ENCODE measurements around the gene YY1.
A peak's percentile ranks its signal among the peaks of the same experiment; 100 is the strongest.
"Not testable (repeated sequence)": the region's sequence is repeated elsewhere in the genome, so short reads cannot be mapped to it uniquely, and the experiment has no call there.

Gene YY1

DNA sequence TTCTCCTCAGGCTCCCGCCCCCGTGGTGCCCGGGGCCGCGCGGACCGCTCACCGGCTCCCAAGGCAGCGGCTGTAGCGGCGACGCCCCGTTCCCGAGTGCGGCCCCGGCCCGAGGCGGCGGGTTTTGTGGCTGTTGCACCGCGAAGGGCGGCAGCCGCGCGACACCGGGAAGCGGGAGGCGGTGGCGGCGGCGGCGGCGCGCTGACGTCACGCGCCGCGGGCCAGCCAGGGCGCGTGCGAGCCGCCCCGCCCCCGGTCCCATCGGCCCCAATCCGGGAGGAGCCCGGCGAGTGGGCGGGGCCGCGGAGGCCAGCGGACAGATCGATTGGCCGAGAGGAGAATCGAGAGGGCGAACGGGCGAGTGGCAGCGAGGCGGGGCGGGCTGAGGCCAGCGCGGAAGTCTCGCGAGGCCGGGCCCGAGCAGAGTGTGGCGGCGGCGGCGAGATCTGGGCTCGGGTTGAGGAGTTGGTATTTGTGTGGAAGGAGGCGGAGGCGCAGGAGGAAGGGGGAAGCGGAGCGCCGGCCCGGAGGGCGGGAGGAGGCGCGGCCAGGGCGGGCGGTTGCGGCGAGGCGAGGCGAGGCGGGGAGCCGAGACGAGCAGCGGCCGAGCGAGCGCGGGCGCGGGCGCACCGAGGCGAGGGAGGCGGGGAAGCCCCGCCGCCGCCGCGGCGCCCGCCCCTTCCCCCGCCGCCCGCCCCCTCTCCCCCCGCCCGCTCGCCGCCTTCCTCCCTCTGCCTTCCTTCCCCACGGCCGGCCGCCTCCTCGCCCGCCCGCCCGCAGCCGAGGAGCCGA, at the start of gene YY1:
YY1 (plus strand) TSS at position 726 of the 792 bp plus-strand sequence. CDS start 101 bp downstream, outside the sequence.
- FAIRE-seq, result no peak

- FAIRE-seq, result no peak
Measured at GRCh38 chr14:100190126-100190525, 48.8 kb upstream of the YY1 start.

GRCh38 chr14:100191584-100192249, 47.2 kb upstream of the YY1 start:
- no peak for FAIRE-seq

DNA sequence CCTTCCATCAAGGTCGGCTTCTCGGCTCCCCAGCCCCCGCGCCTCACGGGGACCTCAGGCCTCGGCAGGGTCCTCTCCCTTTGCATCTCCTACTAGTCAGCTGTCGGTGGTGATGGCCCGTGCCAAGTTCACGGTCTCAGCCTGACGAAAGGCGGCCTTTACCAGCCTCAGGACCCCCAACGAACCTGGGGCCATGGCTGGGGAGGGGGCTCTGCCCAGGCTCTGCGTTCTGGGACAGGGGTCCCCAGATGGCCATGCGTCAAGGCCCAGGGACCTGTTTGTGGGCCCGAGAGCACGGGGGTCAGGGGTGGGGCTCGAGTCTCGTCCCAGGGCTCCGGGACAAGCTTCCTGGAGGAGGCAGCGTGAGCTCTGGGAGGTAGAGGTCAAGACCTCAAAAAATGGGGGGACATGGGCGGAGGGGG, 46.7 kb upstream of the YY1 start:
- no peak for FAIRE-seq

DNA sequence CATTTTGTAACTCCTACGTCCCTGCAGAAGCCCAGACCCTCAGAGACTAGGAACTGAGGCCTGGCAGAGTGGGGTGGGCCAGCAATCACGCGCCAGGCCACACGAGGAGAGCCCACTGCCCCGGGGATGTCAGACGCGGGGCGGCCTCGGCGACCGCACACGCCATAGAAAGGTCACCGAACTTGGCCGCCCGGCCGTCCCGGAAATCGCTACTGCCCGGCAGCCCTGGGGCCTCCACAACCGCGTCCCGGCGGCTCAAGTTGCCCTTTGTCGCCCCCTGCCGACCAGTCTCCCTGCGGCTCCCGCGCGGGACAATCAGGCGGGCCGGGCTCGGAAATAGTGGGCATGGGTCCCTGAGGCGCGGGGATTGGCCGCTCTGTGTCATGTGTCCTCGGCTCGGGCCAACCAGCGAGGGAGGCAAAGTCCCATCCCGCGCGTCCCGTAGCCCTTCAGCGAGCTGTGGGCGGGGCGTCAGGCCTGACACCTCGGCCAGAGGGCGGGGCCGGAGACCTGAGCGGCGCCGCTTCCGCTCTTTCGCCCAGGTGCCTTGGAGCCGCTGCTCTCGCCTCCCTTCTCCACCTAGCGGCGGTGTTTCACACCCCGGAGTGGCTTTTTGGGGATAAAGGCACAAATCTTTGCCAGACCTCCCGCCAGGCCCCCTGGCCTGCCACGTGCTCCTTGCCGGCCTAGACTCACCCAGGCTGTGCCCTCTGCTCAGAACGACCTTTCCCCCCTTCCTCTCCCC, 46.1 kb upstream of the YY1 start:
- FAIRE-seq, result peak; percentile 84

GRCh38 chr14:100193417-100194357, 45.3 kb upstream of the YY1 start:
- FAIRE-seq, result no peak

DNA sequence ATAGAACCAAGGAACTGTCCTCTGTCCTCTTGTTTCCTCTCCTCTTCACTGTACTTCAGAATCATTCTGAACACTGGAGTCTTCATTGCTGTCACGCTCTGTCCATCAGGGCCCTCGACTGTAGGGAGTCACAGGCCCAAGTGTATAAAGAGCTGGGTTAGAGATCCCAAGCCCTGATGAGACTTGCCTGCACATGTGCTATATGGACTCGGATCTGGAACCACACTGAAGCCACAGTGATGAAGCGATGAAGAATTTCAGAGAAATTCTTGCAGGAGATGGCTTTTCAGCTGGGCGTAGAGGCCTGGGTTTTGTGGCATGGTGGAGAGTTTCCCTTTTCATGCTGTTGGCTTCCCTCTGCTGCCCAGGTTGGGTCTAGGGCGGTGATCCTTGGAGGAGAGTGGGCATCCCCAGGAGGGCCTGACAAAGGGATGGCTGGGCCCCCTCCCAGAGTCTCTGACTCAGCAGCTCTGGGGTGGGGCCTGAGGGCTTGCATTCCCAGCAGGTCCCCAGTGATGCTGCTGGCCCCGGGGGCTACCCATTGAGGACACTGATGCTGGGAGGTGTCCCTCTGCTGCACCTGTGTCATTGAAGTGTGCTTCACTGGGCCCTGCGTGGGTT, 39.6 kb upstream of the YY1 start:
- no peak for FAIRE-seq

DNA sequence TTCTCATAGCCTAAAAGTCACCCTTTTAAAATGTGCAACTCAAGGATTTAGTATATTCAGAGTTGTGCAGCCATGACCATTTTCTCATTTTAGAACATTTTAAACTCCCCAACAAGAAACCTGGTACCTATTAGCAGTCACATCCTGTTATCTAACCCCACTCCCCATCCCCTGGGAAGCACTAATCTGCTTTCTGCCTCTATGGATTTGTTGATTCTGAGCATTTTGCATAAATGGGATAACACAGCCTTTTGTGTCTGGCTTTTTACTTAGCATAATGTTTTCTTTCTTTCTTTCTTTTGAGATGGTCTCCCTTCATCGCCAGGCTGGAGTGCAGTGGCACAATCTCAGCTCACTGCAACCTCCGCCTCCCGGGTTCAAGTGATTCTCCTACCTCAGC, 38.6 kb upstream of the YY1 start:
- no peak for FAIRE-seq

GRCh38 chr14:100201701-100202100, 37.2 kb upstream of the YY1 start:
- FAIRE-seq, result no peak

DNA sequence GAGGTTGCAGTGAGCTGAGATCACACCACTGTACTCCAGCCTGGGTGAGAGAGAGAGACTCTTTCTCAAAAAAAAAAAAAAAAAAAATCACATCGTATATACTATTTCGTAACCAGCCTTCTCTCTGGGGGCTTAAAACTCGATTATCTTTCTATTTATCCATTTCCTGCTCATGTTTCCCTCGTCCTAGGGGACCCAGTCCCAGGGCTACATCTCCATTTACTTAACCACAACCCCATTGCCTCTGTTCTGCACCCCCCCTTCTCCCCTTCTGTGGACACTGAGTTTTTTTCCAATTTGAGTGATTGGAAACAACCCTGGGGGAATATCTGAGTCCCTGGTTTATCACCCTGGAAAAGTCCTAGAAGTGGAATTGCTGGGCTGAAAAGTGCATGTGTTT, 36.2 kb upstream of the YY1 start:
- no peak for FAIRE-seq

- no peak for FAIRE-seq
Measured at GRCh38 chr14:100203146-100203545, 35.8 kb upstream of the YY1 start.

DNA sequence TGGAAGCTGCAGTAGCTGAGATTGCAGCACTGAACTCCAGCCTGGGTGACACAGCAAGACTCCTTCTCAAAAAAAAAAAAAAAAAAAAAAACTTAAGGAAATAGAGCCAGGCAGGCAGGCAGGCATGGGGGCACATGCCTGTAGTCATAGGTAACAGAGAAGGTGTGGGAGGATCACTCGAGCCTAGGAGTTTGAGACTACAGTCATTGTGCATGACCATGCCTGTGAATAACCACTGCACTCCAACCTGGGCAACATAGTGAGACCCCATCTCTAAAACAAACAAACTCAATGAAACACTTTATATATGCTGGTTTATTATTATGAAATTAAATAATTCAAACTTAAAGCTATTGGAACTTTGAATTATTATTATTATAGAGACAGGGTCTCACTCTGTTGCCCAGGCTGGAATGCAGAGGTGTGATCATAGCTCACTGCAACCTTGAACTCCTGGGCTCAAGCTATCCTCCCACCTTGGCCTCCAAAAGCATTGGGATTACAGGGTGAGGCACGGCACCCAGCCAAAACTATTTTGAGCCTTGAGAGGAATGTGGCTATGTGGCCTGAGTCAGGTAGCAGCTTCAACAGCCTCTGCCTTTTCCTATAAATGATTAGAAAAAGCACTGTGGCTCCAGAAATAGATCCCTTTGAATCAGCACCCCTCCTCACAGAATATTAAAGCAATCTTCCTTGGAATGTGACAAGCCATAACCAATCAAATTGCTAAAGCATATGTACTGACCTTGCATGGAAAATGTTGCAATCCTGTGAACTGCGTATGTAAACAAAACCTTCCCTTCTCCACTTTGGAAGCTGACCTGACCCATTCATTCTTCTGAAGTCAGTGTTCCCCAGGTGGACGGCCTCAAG, 34.7 kb upstream of the YY1 start:
- no peak for FAIRE-seq

- not testable (repeated sequence) for FAIRE-seq
Measured at GRCh38 chr14:100204835-100205167, 34.1 kb upstream of the YY1 start.

DNA sequence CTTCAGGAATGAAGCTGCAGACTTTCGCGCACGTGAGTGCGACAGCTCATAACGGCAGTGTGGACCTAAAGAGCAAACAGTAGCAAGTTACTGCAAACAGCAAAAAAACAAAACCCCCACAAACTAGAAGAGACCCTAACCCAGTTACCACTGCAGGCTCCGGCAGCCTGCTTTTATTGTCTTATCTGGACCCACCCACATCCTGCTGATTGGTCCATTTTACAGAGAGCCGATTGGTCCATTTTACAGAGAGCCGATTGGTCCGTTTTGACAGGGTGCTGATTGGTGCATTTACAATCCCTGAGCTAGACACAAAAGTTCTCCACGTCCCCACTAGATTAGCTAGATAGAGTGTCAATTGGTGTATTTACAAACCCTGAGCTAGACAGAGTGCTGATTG, 31.4 kb upstream of the YY1 start:
- FAIRE-seq, result not testable (repeated sequence)

DNA sequence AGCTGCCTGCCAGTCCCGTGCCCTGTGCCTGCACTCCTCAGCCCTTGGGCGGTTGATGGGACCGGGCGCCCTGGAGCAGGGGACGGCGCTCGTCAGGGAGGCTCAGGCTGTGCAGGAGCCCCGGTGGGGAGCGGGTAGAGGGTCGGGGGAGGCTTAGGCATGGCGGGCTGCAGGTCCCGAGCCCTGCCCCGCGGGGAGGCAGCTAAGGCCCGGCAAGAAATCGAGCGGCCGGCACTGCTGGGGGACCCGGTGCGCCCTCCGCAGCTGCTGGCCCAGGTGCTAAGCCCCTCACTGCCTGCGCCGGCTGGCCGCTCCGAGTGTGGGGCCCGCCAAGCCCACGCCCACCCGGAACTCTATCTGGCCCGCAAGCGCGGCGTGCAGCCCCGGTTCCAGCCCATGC, 30.8 kb upstream of the YY1 start:
- not testable (repeated sequence) for FAIRE-seq

- no peak for FAIRE-seq
Measured at GRCh38 chr14:100211366-100211765, 27.6 kb upstream of the YY1 start.

GRCh38 chr14:100211893-100212292, 27.1 kb upstream of the YY1 start:
- no peak for FAIRE-seq

DNA sequence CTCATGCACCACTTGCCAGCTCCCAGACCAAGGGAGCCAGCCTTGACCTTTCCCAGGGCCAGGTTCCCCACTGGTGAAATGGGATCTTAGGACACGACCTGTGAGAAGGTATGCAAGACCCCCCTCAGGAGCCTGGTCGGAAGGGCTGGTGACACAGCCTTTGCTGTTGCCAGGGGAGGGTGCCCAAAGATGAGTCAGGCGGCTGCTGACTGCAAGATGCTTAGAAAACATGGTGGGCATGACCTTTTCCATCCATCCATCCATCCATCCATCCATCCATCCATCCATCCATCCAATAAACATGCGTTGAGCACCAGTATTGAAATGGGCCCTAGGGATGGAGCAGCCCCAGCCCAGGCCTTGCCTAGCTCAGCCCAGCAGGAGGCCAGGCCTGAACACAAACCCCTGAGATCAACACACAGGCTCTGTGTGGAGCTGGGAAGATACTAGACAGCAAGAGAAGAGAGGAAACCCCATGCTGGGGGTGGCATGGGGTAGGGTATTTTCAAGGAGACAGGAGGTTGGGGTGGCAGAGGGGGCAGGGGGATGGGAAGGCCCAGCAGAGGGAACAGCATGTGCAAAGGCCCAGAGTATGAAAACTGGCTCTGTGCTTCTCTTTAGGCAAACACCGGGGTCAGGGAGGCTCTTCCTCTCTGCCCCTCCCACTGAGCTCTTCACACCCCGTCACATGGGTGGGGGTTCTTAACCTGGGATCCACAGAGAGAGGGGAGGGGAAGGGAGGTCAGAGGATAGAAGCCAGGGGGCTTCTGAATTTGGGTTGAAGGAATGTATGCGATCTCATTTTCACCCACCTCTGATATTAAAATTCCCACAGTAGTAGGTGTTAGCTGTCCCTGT, 26.2 kb upstream of the YY1 start:
- no peak for FAIRE-seq

GRCh38 chr14:100213587-100213955, 25.4 kb upstream of the YY1 start:
- no peak for FAIRE-seq
